K562 (cell line): ENCODE measurements around the gene ATCAY. TPM values are rescaled to one million over a fixed set of nuclear protein-coding genes. Genes with fewer than 3 reads are reported as not detected.

Source experiments
- ATAC-seq: fragments of 200-7000 bp; cut with Tn5 transposase; 3 replicates; pipeline ENCODE4 v1.9.1; 2020; ENCODE audit warnings: moderate library complexity
- BruUV-seq: library from RNA; stranded (reverse); fragments of 400-500 nt; replicated peaks from 2 replicates; lab custom pipeline; 2021; lab: Mats Ljungman, UMichigan
- CTCF ChIA-PET: fragments of 300-600 bp; formaldehyde crosslinking; extraction: SDS; loops from one replicate; lab custom pipeline; 2021; ENCODE audit warnings: low intra/inter-chr PET ratio; lab: Yijun Ruan, JAX
- POLR2A ChIA-PET: fragments of 300-600, 350-650 bp; sonication (Branson Sonifier 250); formaldehyde crosslinking; extraction: SDS; loops from one replicate; lab custom pipeline; 2021; ENCODE audit warnings: antibody characterized with exemption, inconsistent platforms; lab: Yijun Ruan, JAX
- DNase-seq, 4 experiments: peaks; one replicate each; pipeline versions ENCODE4 v3.0.0 to v3.0.0-alpha.2; 2011 to 2018; ENCODE audit warnings: low spot score in 3 of 4, mixed read lengths in 3 of 4; ENCODE audit errors: extremely low read depth in 1 of 4
- FAIRE-seq: peaks from 2 replicates; lab custom pipeline; 2011; peaks lifted over from hg19 to GRCh38; lab: Jason Lieb, UNC
- H2AFZ ChIP-seq: 2 replicates; pipeline ENCODE4 v1.6.0; 2011; ENCODE audit warnings: low read depth, low read length, control low read depth, inconsistent platforms
- H3K27ac ChIP-seq: fragments of 200-600 bp; 3 replicates; pipeline ENCODE4 v1.8.0; 2011; ENCODE audit warnings: low read depth, mild to moderate bottlenecking, control low read depth, inconsistent platforms, low read length, moderate library complexity, mixed read lengths; ENCODE audit errors: extremely low read depth
- H3K27me3 ChIP-seq, 2 experiments: fragments of 300-600 bp in 1 of 2; 2 replicates in 1 of 2; 3 replicates in 1 of 2; pipeline versions ENCODE4 v1.6.0 to v1.8.0; 2011; ENCODE audit warnings: inconsistent platforms in 2 of 2, low read length in 2 of 2, mild to moderate bottlenecking in 1 of 2, mixed read lengths in 1 of 2, moderate library complexity in 1 of 2; ENCODE audit not compliant: control insufficient read depth in 2 of 2, insufficient read depth in 2 of 2
- H3K36me3 ChIP-seq: fragments of 300-600 bp; 3 replicates; pipeline ENCODE4 v1.8.0; 2011; ENCODE audit warnings: mild to moderate bottlenecking, low read length, inconsistent platforms; ENCODE audit not compliant: control insufficient read depth, insufficient read depth
- H3K4me1 ChIP-seq, 2 experiments: fragments of 200-600 bp in 1 of 2; replicated peaks in 1 of 2; 2 replicates in 1 of 2; 3 replicates in 1 of 2; pipeline versions ENCODE4 v1.5.1 to v1.8.0; 2011; ENCODE audit warnings: inconsistent platforms in 2 of 2, low read length in 2 of 2, mild to moderate bottlenecking in 1 of 2, mixed read lengths in 1 of 2, moderate library complexity in 1 of 2; ENCODE audit not compliant: control insufficient read depth in 2 of 2, insufficient read depth in 2 of 2
- H3K4me2 ChIP-seq: 2 replicates; pipeline ENCODE4 v1.6.1; 2011; ENCODE audit warnings: low read length, control low read depth, inconsistent platforms, mixed read lengths; ENCODE audit not compliant: insufficient read depth
- H3K4me3 ChIP-seq: fragments of 200-600 bp; sonication (generic), shearing (Covaris generic); 2 replicates; pipeline ENCODE4 v1.5.1; 2016; ENCODE audit warnings: control low read depth, inconsistent platforms
- H3K79me2 ChIP-seq: fragments of 200-600 bp; 3 replicates; pipeline ENCODE4 v1.8.0; 2011; ENCODE audit warnings: low read length, inconsistent platforms; ENCODE audit not compliant: control insufficient read depth, insufficient read depth
- H3K9ac ChIP-seq, 2 experiments: 2 replicates each; pipeline versions ENCODE4 v1.6.0 to v1.6.1; 2011; ENCODE audit warnings: low read depth in 2 of 2, low read length in 2 of 2, control low read depth in 1 of 2, inconsistent platforms in 1 of 2, mild to moderate bottlenecking in 1 of 2, mixed read lengths in 1 of 2; ENCODE audit not compliant: insufficient read depth in 1 of 2
- H3K9me1 ChIP-seq: one replicate; pipeline ENCODE4 v1.6.0; 2011; ENCODE audit warnings: inconsistent platforms, mild to moderate bottlenecking, low read length, moderate library complexity; ENCODE audit not compliant: control insufficient read depth, insufficient read depth
- H3K9me3 ChIP-seq: replicated peaks from 2 replicates; pipeline ENCODE4 v1.5.1; 2011; ENCODE audit warnings: low read depth, low read length, inconsistent platforms; ENCODE audit not compliant: control insufficient read depth, insufficient read depth
- H4K20me1 ChIP-seq: replicated peaks from 2 replicates; pipeline ENCODE4 v1.6.1; 2011; ENCODE audit warnings: low read length, inconsistent platforms, mixed read lengths; ENCODE audit not compliant: control insufficient read depth, insufficient read depth
- CLOCK ChIP-seq: fragments of 250-450 bp; sonication (Bioruptor Pico); IDR thresholded peaks from 2 replicates; pipeline ENCODE4 v1.4.0; 2020; ENCODE audit warnings: mild to moderate bottlenecking, moderate library complexity, borderline replicate concordance
- CTBP1 ChIP-seq: fragments of 450-650 bp; IDR thresholded peaks from 2 replicates; pipeline ENCODE4 v1.6.1; 2016; ENCODE audit warnings: borderline replicate concordance
- ELK3 ChIP-seq: fragments of 450-650 bp; formaldehyde crosslinking; IDR thresholded peaks from 2 replicates; pipeline ENCODE4 v1.4.0; 2020; ENCODE audit warnings: mild to moderate bottlenecking
- ETS1 ChIP-seq: conservative IDR thresholded peaks from 2 replicates; pipeline ENCODE4 v1.6.1; 2011; ENCODE audit warnings: low read depth, mild to moderate bottlenecking, low read length; ENCODE audit not compliant: control insufficient read depth
- EZH2 ChIP-seq: IDR thresholded peaks from 2 replicates; pipeline ENCODE4 v1.6.1; 2012; ENCODE audit warnings: low read depth, mild to moderate bottlenecking, inconsistent platforms, low read length, borderline replicate concordance
- FOXP1 ChIP-seq: sonication (generic); formaldehyde crosslinking; IDR thresholded peaks from 2 replicates; pipeline ENCODE4 v1.8.0; 2022; ENCODE audit warnings: mild to moderate bottlenecking, missing genetic modification reagents
- KAT7 ChIP-seq: sonication (generic); formaldehyde crosslinking; IDR thresholded peaks from 2 replicates; pipeline ENCODE4 v1.8.0; 2022; ENCODE audit warnings: missing genetic modification reagents, mild to moderate bottlenecking, borderline replicate concordance
- PRPF4 ChIP-seq: fragments of 200-400 bp; formaldehyde crosslinking; IDR thresholded peaks from one replicate; pipeline ENCODE4 v1.6.1; 2017; ENCODE audit warnings: low read length, low read depth, mild to moderate bottlenecking; ENCODE audit not compliant: insufficient read depth, poor library complexity, severe bottlenecking
- SMAD3 ChIP-seq: fragments of 450-650 bp; formaldehyde crosslinking; conservative IDR thresholded peaks from 2 replicates; pipeline ENCODE4 v1.4.0; 2020; ENCODE audit warnings: mild to moderate bottlenecking
- U2AF1 ChIP-seq: fragments of 200-400 bp; formaldehyde crosslinking; optimal IDR thresholded peaks from 2 replicates; pipeline ENCODE3; 2017; ENCODE audit warnings: mild to moderate bottlenecking, low read depth, low read length, moderate library complexity
- ZNF511 ChIP-seq: sonication (generic); formaldehyde crosslinking; IDR thresholded peaks from 2 replicates; pipeline ENCODE4 v1.8.0; 2022; ENCODE audit warnings: mild to moderate bottlenecking, missing genetic modification reagents
- WGBS: fragments of 100-300 bp; shearing (Covaris generic); methylation state at CpG from one replicate; pipeline ENCODE4 v1.1.6; 2016; ENCODE audit warnings: low coverage, mixed read lengths; ENCODE audit not compliant: insufficient coverage; ENCODE audit errors: missing lambda C conversion rate; 5-methylcytosine and 5-hydroxymethylcytosine counted together
- in situ Hi-C: fragments of 300-500 bp; cut with MboI; formaldehyde crosslinking; loops from 4 replicates; pipeline ENCODE4 v1.15.0; 2018; ENCODE audit warnings: inconsistent platforms, mixed read lengths
- intact Hi-C: fragments of 100-400 bp; cut with micrococcal nuclease; formaldehyde crosslinking; loops from 2 replicates; pipeline ENCODE4 v1.14.2; 2022
- polyA plus RNA-seq, 8 experiments: library from polyadenylated mRNA; depleted of rRNA in 4 of 8; stranded (reverse) in 5 of 8; unstranded in 3 of 8; fragments of >200 nt; fragmentation: Nextera tagmentation in 2 of 8; fragmentation: Illumina TruSeq in 1 of 8; extraction: Ambion mirVana in 2 of 8; extraction: Trizol in 1 of 8; gene quantifications; 2 replicates each; pipeline versions ENCODE4 v1.2.1 to v1.2.3, GENCODE V29; 2011 to 2014; ENCODE audit warnings: inconsistent platforms in 1 of 8, missing spikeins in 1 of 8
- total RNA-seq, 7 experiments: library from RNA; depleted of rRNA in 6 of 7; stranded (reverse); fragments of >200 nt in 6 of 7; fragmentation: Illumina TruSeq in 2 of 7; extraction: Trizol in 2 of 7; gene quantifications; 2 replicates each; pipeline versions ENCODE4 v1.2.1 to v1.2.3, GENCODE V29; 2011 to 2021; ENCODE audit warnings: low replicate concordance in 1 of 7

The ATCAY gene
- total and polyA plus RNA-seq, 9 of the 15 experiments (the other 6 are each of a cell fraction or from before 2014, with no cell fraction given), result not detected

GRCh38 chr19:3866910-3867638 is 13.4 kb upstream of the ATCAY start (continued):
- TF ChIP-seq EZH2, result no peak

GRCh38 chr19:3867971-3868769 is 12.3 kb upstream of the ATCAY start:
- in situ Hi-C loops (no loop called here), intact Hi-C loops (no loop called here)
- no TSS peak for BruUV-seq
- H3K9me3 ChIP-seq, result 0 out of 2 replicates have a peak, but pooled peaks cover 3% of the 10 kb centered on the region
- no peaks in the 10 kb centered on the region for H3K9me1 ChIP-seq
- CTCF ChIA-PET, result no interaction called here
- H2AFZ ChIP-seq, result no peak overlapping the region
- POLR2A ChIA-PET, result no interaction called here
- peaks cover 49 to 51% of the 10 kb centered on the region in 2 experiments for H3K27me3 ChIP-seq
- peaks cover 0 to 11% of the 10 kb centered on the region in 2 experiments; a peak in 2 of 5 replicates for H3K4me1 ChIP-seq
- no peak overlapping the region for H3K4me3 ChIP-seq
- H4K20me1 ChIP-seq, result no peaks in the 10 kb centered on the region
- H3K27ac ChIP-seq, result no peak overlapping the region
- no peaks in the 10 kb centered on the region for H3K79me2 ChIP-seq
- H3K9ac ChIP-seq, result no peak overlapping the region
- ATAC-seq, result no peak
- no peaks in the 10 kb centered on the region for H3K36me3 ChIP-seq
- no peak for TF ChIP-seq ETS1
- no peak for TF ChIP-seq ZNF511 (CRISPR knock-in tag)
- no peak for TF ChIP-seq ELK3
- no peak for TF ChIP-seq PRPF4
- TF ChIP-seq CTBP1, result no peak
- TF ChIP-seq U2AF1, result no peak
- no peak for TF ChIP-seq CLOCK (CRISPR knock-in tag)
- TF ChIP-seq SMAD3 (CRISPR knock-in tag), result no peak
- TF ChIP-seq FOXP1 (CRISPR knock-in tag), result no peak
- TF ChIP-seq KAT7, result no peak
- TF ChIP-seq, all 486 proteins: peak for 0
- DNase-seq (no peak), FAIRE-seq (no peak)
- WGBS, result 30% methylated on average over 13 of the region's 30 CpGs
- H3K4me2 ChIP-seq, result no peak overlapping the region
